SK-N-SH treated with all-trans-retinoic acid at 6 μM for 48 hours (cell line): ENCODE measurements around the gene IL12RB1.

Source experiments
- ARNTL ChIP-seq: fragments of 450-650 bp; formaldehyde crosslinking; IDR thresholded peaks from 2 replicates; pipeline ENCODE4 v1.5.0; 2020; ENCODE audit warnings: low read depth, mild to moderate bottlenecking, moderate library complexity, borderline replicate concordance
- BACH2 ChIP-seq: fragments of 250-450 bp; sonication (Bioruptor Pico); IDR thresholded peaks from 2 replicates; pipeline ENCODE4 v1.9.0; 2021; ENCODE audit warnings: mild to moderate bottlenecking, borderline replicate concordance
- ISL1 ChIP-seq: fragments of 250-450 bp; sonication (Bioruptor Pico); IDR thresholded peaks from 2 replicates; pipeline ENCODE4 v2.1.2; 2022; ENCODE audit warnings: mild to moderate bottlenecking, moderate library complexity
- OSR1 ChIP-seq: fragments of 250-450 bp; sonication (Bioruptor Pico); IDR thresholded peaks from 2 replicates; pipeline ENCODE4 v1.8.0; 2022; ENCODE audit warnings: moderate library complexity, mild to moderate bottlenecking, inconsistent platforms
- PATZ1 ChIP-seq: fragments of 250-450 bp; sonication (Bioruptor Pico); IDR thresholded peaks from 2 replicates; pipeline ENCODE4 v1.8.0; 2020; ENCODE audit warnings: mild to moderate bottlenecking, moderate library complexity, borderline replicate concordance
- TOX ChIP-seq: fragments of 250-450 bp; sonication (Bioruptor Pico); IDR thresholded peaks from 2 replicates; pipeline ENCODE4 v1.8.0; 2021; ENCODE audit warnings: mild to moderate bottlenecking, moderate library complexity, borderline replicate concordance
- ZFP3 ChIP-seq: fragments of 250-450 bp; sonication (Bioruptor Pico); IDR thresholded peaks from 2 replicates; pipeline ENCODE4 v1.5.0; 2020; ENCODE audit warnings: mild to moderate bottlenecking, moderate library complexity
- ZFP30 ChIP-seq: fragments of 450-650 bp; formaldehyde crosslinking; IDR thresholded peaks from 2 replicates; pipeline ENCODE4 v1.5.0; 2022; ENCODE audit warnings: mild to moderate bottlenecking, moderate library complexity
- ZNF565 ChIP-seq: fragments of 450-650 bp; formaldehyde crosslinking; conservative IDR thresholded peaks from 2 replicates; pipeline ENCODE4 v1.5.0; 2020; ENCODE audit warnings: low read depth, mild to moderate bottlenecking, moderate library complexity

DNA sequence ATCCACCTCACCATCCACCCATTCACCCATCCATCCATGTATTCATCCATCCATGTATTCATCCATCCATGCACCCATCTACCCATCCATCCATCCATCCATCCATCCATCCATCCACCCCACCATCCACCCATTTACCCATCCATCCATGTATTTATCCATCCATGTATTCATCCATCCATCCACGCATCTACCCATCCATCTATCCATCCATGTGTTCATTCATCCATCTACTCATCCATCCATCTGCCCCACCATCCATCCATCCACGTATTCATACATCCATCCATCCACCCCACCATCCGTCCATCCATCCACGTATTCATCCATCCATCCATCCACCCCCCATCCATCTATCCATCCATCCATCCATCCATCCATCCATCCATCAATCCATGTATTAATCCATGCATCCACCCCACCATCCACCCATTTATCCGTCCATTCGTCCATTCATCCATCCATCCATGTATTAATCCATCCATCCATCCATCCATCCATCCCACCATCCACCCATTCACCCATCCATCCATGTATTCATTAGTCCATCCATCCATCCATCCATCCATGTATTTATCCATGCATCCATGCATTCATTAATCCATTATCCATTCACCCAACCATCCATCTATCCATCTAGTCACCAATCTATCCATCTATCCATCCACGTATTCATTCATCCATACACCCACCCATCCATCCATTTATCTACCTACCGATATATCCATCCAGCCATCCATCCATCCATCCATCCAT, 2.6 kb downstream of the IL12RB1 start:
- TF ChIP-seq OSR1 (CRISPR knock-in tag) (no peak), ARNTL (CRISPR knock-in tag) (no peak), ZNF565 (CRISPR knock-in tag) (no peak), ZFP3 (no peak), BACH2 (CRISPR knock-in tag) (no peak), TOX (CRISPR knock-in tag) (no peak), ZFP30 (no peak), PATZ1 (CRISPR knock-in tag) (no peak), ISL1 (CRISPR knock-in tag) (no peak)
